ENCODE measurements around the gene SPO11.
A peak's percentile ranks its signal among the peaks of the same experiment; 100 is the strongest.
"Not testable (repeated sequence)": the region's sequence is repeated elsewhere in the genome, so short reads cannot be mapped to it uniquely, and the experiment has no call there.

The SPO11 gene

GRCh38 chr20:57342829-57343228 lies 13.2 kb downstream of the SPO11 start:
- no peak for DNase-seq

- peak; percentile 50 to 62 for DNase-seq
Measured at GRCh38 chr20:57346477-57346876, 16.9 kb downstream of the SPO11 start.

- no peak for DNase-seq
Measured at GRCh38 chr20:57347393-57347792, 17.8 kb downstream of the SPO11 start.

- DNase-seq: not testable (repeated sequence)
Measured at GRCh38 chr20:57348200-57348921, 18.8 kb downstream of the SPO11 start.

GRCh38 chr20:57348922-57349574 lies 19.4 kb downstream of the SPO11 start:
- DNase-seq: not testable (repeated sequence)

- no peak for DNase-seq
Measured at GRCh38 chr20:57350081-57350710, 20.6 kb downstream of the SPO11 start.

GRCh38 chr20:57350726-57351041 lies 21.1 kb downstream of the SPO11 start:
- DNase-seq: not testable (repeated sequence)

- DNase-seq: peak; percentile 89 to 90
Measured at GRCh38 chr20:57351042-57351783, 21.6 kb downstream of the SPO11 start, which contains the start of gene RAE1. TSS of gene RAE1 (plus strand) at chr20:57351255. CDS start at chr20:57354039, 2,784 bp downstream.

- no peak for DNase-seq
Measured at GRCh38 chr20:57352305-57352704, 22.7 kb downstream of the SPO11 start.

GRCh38 chr20:57353351-57353750 lies 23.7 kb downstream of the SPO11 start:
- no peak for DNase-seq

GRCh38 chr20:57361517-57361916 lies 31.9 kb downstream of the SPO11 start:
- DNase-seq: no peak

- no peak for DNase-seq
Measured at GRCh38 chr20:57364451-57364850, 34.8 kb downstream of the SPO11 start.

- peak; percentile 36 to 43 for DNase-seq
Measured at GRCh38 chr20:57369596-57369995, 40.0 kb downstream of the SPO11 start.

GRCh38 chr20:57370316-57370715 lies 40.7 kb downstream of the SPO11 start:
- DNase-seq: no peak

- no peak for DNase-seq
Measured at GRCh38 chr20:57371363-57371762, 41.8 kb downstream of the SPO11 start.

- no peak for DNase-seq
Measured at GRCh38 chr20:57372157-57372556, 42.6 kb downstream of the SPO11 start.

GRCh38 chr20:57372581-57373350 lies 43.2 kb downstream of the SPO11 start:
- DNase-seq: no peak

- no peak for DNase-seq
Measured at GRCh38 chr20:57374343-57374930, 44.8 kb downstream of the SPO11 start.

- DNase-seq: peak; percentile 79 to 88
Measured at GRCh38 chr20:57374931-57375651, 45.5 kb downstream of the SPO11 start.

GRCh38 chr20:57375652-57376230 lies 46.1 kb downstream of the SPO11 start:
- no peak for DNase-seq

- no peak for DNase-seq
Measured at GRCh38 chr20:57377350-57377749, 47.7 kb downstream of the SPO11 start.
